Activated CD4-positive, alpha-beta T cell treated with anti-CD3 and anti-CD28 coated beads, Interleukin-2, Interleukin-4, amounts not matched to agents 100 ng/mL and 50 ng/mL, durations not matched to agents 16 hours and 8 hours (primary cell): ENCODE results near the gene SUGP2.

ENCODE experiments used
- DNase-seq: peaks from one replicate; pipeline ENCODE4 v3.0.0-alpha.2; 2020; ENCODE audit warnings: low spot score

SUGP2 gene

GRCh38 chr19:19033426-19034203 lies at the start of gene SUGP2, which contains the start of gene ARMC6:
Gene SUGP2 (minus strand): TSS chr19:19033517. CDS start chr19:19031071, 2,446 bp downstream.
Gene ARMC6 (plus strand): TSS chr19:19033603. CDS start chr19:19034210, 607 bp downstream.
- DNase-seq: peak; percentile 87

- DNase-seq: no peak
Observed at GRCh38 chr19:19081642-19082151, 48.4 kb upstream of the SUGP2 start.

GRCh38 chr19:19079571-19079970 lies 46.3 kb upstream of the SUGP2 start:
- DNase-seq: no peak

- DNase-seq: no peak
Observed at GRCh38 chr19:19078801-19079200, 45.5 kb upstream of the SUGP2 start.

DNA sequence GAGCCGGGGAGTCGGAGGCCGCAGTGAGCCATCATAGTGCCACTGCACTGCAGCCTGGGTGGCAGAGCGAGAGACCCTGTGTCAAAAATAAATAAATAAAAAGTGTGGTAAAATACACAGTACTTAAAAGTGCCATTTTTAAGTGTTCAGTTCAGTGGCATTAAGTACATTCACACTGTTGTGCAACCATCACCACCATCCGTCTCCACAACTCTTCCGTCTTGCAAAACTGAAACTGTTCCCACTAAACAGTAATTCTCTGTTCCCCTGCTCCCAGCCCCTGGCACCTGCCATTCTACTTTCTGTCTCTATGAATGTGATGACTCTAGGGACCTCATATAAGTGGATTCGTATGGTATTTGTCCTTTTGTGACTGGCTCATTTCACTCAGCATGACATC lies 43.8 kb upstream of the SUGP2 start:
- DNase-seq: no peak

DNA sequence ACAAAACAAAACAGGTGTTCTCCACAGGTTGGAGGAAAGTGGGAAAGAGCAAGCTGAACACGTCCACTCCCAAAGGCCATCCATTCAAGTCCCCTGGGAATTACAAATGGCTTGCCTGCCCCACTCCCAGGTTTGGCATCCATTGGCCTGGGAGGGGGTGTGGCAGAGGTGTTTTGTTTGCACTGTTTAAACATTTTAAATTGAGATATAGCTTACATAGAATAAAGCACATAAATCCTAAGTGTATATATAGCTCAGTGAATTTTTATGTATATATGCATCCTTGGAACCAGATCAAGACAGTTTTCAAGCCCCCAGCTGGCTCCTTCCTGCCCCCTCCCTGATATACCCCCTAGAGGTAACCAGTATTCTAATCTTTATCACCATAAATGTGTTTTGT lies 43.2 kb upstream of the SUGP2 start:
- DNase-seq: no peak

DNA sequence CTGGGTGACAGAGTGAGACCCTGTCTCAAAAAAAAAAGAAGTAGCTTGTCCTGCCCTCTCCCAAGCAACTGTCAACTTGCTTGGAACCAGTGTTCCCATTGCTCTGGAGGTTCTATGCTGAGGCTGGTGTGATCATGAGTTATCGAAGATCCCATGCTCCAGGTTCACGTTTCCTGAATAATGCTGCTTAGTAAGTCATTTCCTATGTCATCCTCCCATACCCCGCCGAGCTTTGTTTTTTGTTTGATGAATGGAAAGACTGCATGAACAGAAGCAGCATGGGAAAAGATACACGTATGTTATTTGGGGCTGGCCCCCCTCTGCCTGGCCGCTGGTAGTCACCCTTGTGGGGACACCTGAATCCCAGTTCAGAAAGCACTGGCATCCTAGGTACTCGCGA lies 41.8 kb upstream of the SUGP2 start:
- DNase-seq: no peak

DNA sequence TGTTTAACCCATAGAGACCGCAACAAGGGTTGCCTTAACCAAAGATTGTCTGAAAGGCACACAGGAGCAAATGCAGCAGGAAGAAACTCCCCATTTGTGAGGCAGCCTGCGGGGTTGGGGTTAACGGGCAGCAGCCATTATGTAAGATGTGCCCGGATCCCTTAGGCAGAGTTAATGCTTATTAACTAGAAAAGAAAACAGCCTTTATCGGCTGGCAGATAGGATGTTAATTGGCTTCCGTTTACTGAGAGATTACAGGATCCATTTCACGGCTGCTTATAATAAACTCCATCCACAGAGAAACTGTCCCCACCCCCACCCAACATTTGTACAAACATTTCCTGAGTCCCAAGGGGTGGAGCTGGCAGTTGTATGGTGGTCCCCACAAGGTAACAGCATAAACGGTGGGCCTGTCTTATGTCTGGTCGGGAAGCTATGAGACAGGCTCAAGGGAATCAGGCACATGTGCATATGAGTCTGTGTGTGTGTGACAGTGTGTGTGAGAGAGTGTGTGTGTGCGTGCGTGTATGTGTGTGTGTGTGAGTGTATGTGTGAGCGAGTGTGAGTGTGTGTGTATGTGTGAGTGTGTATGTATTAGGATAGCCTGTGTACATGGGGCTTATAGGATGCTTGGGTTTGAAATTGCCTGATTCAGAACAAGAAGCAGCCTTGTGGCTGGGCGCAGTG lies 41.0 kb upstream of the SUGP2 start:
- no peak for DNase-seq

- DNase-seq: no peak
Observed at GRCh38 chr19:19071897-19072296, 38.6 kb upstream of the SUGP2 start.

- DNase-seq: no peak
Observed at GRCh38 chr19:19068659-19069654, 35.6 kb upstream of the SUGP2 start.

GRCh38 chr19:19067276-19068072 lies 34.2 kb upstream of the SUGP2 start:
- DNase-seq: no peak

DNA sequence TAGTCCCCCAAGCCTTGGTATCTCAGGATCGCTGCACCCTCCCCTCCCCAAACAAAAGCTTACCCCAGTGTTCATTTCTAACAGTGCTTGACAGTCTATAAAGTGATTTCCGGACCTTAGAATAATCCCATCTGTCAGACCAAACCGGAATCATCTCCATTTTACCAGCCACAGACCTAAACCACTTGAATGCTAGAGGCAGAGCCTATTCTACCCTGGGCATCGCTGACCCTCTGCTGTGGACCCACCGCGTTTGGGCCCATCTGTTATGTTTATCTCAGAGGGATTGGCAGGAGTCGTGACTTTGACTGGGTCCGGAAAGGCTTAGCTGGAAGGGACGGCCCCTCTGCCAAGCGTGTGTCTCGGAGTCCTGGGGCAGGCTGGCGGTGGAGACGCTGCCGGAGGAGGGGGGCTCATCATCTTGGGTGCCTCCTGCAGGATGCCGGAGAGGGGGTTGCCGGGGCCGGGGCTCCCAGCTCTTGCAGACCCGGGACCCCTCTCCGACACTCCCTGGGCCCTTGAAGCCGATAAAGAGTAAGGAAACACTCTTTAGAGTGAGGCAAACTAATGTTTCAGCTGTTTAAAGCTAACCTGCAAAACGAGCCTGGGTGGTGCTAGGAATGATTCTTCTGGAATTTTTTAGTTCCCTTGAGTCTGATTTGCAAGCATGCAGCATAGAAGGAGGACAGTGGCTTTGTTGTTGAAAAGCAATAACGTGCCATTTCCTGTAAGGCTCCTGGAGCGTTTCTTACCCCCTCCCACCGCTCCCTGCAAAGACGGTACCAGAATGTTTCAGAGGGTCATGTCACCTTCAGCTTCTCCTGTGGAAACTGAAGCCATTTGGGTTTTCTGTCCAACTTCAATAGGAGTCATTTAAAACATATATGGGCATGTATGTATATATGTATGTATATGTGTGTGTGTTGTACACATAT lies 31.8 kb upstream of the SUGP2 start:
- peak; percentile 27 for DNase-seq

DNA sequence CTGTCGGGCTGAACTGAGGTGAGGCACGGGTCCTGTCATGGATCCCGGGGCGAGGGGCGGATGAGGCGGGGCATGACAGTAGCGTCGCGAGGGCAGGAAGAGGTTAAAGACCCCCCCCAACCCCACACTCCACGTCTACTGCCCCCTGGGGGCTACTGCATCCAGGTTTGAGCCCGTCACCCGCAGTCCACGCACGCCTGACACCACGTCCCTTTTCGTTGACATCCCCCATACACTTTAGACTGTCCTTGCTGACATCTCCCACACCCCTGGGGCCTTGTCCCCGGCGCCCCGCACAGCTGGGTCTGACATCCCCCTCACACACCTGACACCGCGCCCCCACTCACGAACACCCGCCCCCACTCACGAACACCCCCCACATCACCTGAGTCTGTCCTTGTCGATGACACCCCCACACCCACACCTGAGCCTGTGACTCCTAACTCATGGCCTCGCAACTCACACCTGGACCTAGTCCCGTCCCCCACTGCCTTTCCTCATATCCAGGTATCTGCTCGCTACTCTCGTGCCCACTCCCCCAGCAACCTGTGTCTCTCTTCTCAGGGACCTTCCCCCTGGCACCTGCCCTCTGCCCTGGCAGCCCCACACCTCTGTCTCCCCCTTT lies 30.9 kb upstream of the SUGP2 start:
- no peak for DNase-seq

DNA sequence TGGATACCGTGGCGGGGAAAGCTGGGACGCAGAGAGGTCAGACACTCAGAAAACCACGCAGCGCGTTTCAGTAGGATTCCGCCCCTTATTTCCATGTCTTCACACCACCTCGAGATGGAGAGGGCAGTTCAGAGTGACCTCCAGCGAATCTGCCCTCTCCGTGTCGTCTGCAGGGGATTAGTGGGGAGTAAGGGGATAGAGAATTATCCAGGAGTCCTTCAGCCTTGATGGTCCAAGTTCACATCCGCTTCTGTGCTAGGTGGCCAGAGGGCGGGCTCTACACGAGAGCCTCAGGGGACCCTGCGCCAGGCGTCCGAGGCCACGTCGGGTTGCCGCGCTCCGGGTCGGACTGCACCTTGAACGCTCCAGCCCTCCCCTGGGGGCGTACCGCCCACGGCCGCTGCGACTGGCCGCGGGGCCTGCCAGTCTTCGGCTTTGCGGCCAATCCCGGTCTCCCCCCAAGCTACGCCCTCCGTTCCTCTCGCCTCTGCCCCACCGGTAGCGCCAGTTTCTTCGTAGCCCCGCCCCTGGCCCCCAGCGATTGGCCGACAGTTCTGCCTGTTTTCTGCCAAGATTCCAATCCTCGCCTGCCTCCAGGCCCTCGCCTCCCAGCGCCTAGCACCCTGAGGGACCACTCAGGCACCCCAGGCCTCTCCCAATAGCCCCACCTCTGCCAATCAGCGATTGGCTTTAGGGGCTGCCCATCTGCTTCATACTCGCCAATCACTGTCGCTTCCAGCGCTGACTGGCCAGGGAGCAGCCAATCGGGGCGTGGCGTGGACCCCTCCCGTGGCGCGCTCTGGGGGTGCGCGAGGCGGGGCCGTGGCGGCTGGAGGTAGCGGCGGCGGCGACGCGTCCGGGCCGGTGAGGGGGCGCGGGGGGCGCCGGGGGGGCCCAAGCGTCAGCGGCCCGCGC lies 30.1 kb upstream of the SUGP2 start, which contains the start of gene SLC25A42:
Gene SLC25A42 (plus strand): TSS at position 812 of the 915 bp plus-strand sequence. CDS start 32,131 bp downstream, outside the sequence.
- DNase-seq: peak; percentile 99

- peak; percentile 12 for DNase-seq
Observed at GRCh38 chr19:19062454-19063182, 29.3 kb upstream of the SUGP2 start.

- DNase-seq: no peak
Observed at GRCh38 chr19:19061506-19061905, 28.2 kb upstream of the SUGP2 start.

GRCh38 chr19:19059837-19060611 lies 26.7 kb upstream of the SUGP2 start:
- no peak for DNase-seq
